T-helper 2 cell treated with Interferon-gamma antibody and Interleukin-4, amounts not matched to agents 100 ng/mL and 5 ng/mL, for 36 hours (primary cell): ENCODE measurements around the gene FIGN. TPM values are rescaled to one million over a fixed set of nuclear protein-coding genes. Genes with fewer than 3 reads are reported as not detected.

Source experiments
- intact Hi-C: fragments of 100-400 bp; cut with micrococcal nuclease; formaldehyde crosslinking; loops from one replicate; pipeline ENCODE4 v1.15.1; 2023
- total RNA-seq: library from RNA; stranded (reverse); gene quantifications from 2 replicates; pipeline ENCODE4 v1.2.3, GENCODE V29; 2022

The FIGN gene
- total RNA-seq, 1 donor from 2014 or later: not detected

DNA sequence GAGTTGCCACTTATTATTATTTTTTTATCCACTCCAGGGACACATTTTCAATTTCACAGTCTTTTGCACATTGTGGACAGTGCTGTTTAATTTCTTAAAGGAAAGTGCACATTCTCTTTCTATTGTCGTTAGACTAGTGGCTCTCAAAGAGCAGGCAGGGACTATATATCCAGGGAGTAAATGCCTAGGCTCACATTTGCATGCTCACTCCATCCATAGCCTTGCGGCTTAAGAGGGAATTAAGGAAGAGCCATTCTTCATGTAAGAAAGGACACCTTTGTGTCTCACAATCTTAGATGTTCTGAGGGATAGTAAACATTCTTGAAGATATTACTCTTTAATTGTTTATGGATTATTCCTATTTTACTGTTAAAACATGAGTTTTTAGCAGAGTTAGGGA, 70.8 kb downstream of the FIGN start:
- intact Hi-C loops: no loop called here

DNA sequence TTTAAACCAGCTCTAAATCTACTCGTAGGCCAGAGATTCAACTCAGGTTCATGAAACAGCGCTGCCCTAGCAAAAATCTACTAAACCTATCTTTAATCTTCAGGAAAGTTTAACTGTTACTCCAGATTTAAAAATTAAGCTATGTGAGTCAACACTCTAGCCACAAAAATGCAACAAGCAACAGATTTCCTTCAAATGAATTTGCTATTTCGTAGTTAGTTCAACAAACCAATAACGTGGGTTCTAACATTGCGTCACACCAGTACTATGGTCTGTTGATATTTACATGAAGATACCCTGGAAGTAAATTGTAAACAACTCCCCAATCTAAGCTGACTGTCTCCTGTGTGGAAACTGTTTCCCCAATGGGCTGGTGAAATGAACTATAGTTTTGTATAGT, 71.2 kb downstream of the FIGN start:
- intact Hi-C loops: no loop called here

DNA sequence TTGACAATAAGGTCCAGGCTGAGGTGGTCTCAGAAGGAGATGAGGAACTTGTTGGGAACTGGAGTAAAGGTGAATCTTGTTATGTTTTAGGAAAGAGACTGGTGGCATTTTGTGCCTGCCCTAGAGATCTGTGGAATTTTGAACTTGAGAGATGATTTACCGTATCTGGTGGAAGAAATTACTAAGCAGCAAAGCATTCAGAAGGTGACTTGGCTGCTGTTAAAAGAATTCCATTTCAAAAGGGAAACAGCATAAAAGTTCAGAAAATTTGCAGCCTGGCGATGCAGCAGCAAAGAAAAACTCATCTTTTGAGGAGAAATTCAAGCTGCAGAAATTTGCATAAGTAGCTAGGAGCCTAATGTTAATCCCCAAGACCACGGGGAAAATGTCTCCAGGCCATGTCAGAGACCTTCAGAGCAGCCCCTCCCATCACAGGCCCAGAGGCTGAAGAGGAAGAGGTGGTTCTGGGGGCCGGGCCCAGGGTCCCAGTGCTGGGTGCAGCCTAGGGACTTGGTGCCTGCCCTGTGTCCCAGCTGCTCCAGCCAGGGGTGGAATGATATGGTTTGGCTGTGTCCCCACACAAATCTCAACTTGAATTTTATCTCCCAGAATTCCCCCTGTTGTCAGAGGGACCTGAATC, 73.5 kb downstream of the FIGN start:
- intact Hi-C loops: no loop called here

DNA sequence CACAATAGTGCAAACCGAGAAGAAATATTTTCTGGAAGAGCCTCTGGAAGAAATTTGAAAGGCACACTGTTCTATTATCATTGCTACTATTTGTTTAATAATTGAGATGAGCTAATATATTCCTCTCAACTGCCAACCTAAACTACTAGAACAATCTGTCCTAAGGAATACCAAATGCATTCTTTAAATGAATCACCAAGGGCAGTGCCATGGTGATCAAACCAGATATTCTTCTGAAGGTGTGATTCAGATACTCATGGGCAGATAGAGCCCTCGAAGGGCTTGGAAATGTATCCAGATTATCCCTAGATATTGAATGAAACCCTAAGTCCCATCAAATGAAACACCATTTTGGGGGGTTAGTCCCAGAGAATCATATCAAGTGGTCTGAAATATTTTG, 76.6 kb downstream of the FIGN start:
- intact Hi-C loops: no loop called here

DNA sequence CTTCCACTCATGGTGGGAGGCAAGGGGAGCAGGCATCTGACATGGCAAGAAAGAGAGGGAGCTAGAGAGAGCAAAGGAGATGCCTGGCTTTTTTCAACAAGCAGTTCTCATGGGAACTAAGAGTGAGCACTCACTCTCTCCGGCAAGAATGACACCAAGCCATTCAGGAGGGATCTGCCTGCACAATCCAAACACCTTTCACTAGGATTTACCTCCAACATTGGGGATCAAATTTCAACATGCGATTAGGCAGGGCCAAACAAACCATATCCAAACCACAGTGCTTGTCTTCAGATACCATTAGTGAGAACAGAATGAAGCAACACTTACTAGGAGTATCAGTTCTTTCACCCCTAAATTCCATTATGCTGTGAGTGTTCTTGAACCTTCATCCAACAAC, 77.3 kb downstream of the FIGN start:
- intact Hi-C loops: no loop called here

DNA sequence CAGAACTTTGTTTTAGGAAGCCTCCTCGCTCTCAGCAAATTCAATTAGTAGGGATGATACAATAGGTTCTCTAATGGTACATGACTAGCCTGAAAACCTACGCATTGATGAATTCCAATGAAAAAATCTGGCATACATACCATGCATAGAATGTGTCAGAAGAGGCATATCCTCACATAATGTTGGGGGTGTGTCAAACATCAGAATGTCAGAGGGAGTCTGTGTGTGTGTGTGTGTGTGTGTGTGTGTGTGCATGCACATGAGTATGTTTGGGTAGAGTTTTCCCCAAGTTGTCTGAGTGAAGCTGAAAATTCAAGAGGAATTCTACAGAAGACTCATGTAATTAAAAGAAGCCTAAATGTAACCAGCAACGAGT, 78.5 kb downstream of the FIGN start:
- intact Hi-C loops: no loop called here

DNA sequence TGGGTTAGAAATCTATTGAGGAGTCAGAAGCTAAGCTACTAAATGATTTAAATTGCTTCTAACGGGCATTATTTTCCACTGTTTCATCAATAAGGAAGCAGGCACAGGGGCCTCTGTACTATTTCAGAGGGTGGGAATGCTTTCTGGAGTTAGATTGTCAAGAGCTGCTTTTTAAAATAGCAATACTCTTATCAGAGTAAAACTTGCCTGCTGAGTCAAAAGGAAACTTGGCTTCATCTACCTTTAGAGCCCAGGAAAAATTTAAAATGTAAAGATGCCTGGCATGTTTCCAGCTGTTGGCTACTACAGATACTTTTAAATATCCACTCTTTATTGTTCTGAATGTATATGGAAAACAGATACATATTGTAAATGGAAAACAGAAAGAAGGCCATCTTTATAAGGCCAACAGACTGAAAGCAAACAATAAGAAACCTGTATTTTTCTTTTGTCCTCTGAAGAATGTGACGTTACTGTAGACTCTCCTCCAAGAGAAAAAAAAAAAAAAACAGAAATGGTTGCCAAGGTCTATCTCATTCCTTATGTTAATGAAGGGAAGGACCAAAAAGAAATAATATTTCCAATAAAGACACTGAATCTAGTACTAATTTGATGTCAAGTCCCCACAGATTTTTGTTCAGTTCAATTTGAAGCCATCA, 79.1 kb downstream of the FIGN start:
- intact Hi-C loops: no loop called here

DNA sequence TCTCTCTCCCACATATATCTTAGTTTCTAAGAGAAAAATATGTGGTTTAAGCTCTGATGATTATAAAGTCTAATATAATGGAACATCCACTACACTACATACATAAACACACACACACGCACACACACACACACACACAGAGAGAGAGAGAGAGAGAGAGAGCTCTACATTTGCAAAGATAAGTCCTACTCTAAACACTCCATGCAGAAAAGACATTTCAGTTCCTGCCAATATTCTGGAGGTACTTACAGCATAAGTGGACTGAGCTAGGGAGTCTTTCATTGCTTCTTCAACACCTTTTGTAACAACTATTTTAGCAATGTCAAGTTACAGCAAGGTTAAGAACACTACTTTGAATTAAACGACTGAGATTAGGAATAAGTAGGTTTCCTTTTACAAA, 80.1 kb downstream of the FIGN start:
- intact Hi-C loops: no loop called here

DNA sequence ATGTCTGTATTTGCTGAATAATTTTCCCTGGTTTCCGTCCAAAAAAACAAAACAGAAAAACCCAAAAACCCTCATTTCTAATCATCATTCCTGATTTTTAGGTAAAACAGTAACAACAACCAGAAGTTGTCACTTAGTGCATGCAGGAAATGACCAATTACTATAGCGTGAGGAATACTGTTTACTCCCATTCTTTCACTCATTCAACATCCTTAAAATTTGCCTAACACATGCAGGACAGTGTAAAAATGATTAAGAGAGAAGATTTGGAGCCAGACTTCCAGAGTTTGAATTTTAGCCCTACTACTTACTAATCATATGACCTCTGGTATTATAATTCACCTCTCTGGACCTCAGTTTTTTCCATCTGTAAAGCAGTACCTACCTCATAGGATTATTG, 83.1 kb downstream of the FIGN start:
- intact Hi-C loops: no loop called here

DNA sequence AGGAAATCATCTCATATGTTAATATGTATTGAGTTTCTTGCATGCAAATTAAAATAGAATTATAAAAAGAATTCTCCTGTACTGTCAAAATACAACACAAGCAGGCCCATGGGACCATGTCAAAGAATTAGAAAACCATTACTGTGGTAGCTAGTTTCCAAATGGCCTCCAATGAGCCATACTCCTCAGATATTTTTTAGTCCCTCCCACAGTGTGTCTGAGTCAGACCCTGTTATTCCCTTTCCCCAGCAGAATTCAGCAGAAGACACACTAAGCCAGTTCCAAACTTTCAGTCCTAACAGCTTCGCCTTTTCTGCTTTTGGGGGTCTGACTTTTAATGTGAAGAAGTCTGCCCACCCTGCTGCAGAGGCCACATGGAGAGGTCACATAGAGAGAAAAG, 86.7 kb downstream of the FIGN start:
- intact Hi-C loops: no loop called here

DNA sequence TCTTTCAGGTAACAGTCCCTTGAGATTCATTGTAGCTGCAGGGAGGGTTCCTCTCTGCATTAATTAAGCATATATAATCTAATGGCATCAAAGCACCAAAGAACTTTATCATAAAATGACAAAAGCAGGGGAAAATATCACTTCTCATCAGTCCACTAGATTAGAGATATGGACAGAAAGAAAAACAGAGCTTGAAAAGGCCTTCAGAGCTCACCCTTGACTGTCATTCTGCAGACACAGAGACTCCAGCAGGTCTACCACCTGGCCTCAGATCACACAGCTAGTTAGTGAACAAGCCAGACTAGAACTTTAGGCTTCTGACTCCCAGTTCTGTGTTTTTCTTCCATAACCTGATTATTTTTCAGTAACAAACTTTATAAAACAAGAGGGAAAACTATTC, 88.5 kb downstream of the FIGN start:
- intact Hi-C loops: no loop called here

DNA sequence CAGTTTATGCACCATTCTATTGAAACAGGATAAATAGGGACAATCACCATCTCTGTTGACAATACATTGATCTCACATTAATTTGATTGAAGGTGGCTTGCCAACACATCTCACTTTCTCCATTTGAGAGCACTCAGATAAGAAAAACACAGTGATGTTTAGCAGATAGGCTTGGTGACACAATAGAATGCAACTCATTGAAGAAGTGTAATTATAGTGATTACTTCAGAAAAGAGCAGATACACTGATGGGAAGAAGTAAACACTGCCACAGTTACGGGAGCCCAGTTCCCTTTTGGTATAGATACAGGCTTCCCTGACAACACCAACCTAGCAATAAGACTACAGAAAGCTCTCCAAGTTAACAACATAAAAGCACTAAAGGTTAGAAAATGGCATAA, 89.1 kb downstream of the FIGN start:
- intact Hi-C loops: no loop called here

DNA sequence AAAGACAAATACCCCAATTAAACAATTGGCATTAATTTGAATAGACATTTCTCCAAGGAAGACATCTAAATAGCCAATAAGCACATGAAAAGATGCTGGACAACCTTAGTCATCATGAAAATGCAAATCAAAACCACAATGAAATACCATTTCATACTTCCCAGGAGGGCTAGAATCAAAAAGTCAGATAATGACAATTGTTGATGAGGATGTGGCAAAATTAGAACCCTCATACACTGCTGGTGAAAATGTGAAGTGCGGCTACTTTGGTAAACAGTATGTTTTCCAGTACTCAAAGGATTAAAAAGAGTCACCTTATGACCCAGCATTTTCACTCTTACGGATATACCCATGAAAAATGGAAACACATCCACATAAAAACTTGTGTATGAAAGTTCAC, 91.6 kb downstream of the FIGN start:
- intact Hi-C loops: no loop called here

DNA sequence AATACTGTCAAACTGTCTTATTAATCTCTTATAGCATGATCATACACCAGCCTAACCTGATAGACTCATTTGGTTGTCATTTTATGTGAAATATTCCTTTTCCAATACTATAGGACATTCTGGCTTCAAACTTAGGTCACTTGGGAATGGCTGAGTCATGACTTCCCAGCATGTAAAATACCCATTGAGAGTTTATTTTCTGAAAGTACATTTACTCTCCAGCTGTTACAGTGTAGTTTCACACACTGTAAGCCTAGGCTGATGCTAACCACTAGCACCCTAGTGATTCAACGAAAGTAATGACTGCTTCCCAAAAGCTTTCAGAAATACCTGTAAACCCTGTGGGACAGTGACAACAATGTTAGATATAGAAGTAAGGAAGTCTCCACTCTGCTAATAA, 93.8 kb downstream of the FIGN start:
- intact Hi-C loops: no loop called here

DNA sequence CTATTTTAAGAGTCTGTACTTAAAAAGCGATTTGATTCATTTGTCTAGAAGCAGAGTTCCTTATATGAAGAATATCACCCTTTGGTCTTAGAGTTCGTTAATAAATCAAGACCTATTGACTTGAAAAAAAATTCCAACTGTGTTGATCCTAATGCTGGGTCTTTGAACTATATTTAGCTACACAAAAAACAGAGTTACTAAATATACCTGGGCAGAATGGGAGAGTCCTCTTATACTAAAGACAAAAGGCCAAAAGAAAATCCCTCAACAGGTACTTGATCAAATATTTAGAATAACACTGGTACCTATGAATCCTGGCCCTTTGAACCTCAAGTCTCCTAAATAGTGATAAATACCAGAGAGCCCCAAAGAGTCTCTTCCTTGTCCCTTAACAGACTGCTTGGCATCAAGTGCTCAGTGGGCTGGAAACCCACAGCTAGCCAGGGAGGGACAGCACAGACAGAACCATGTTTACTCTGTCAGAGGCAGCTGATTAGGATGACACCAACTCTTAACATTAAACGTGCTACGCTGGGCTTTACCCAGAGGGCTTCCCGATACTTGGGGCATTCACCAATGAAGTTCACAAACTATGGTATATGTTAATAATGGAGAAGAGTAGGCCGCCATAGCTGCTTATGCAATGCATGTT, 95.1 kb downstream of the FIGN start:
- intact Hi-C loops: no loop called here

DNA sequence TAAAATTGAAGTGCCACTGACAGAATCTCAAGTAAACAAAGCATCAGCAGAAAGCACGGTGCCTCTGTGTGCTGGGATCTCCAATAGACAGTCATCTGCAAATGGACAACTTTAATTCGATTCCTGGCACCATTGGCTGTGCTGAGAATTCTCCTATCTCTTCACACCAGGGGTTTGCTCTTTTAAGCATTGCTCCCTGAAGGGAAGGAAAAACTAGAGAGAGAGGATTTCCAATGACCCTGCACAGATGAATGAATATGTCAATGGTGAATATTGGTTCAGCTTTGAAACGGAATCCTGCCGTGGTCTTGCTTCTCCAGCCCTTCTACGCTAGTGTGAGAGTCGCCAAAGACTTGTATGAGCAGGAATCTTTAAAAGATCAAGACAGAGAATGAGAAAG, 97.9 kb downstream of the FIGN start:
- intact Hi-C loops: no loop called here

DNA sequence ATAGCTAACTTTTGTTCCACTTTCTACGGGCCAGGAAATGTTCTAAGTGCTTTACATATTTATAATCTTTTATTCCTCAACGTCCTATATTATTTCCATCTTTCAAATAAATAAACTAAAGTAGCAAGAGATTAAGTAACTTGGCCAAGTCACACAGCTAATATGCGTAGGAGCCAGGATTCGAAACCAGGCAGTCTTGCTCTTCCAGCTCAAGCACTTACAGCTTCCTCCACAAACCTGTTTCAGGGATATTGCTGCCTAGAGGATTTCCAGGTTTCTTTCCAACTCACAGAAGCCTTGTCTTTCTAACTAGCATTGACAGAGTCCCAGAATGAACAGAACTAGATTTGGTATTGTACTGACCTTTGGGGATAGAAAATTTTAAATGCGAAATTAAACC, 102.5 kb downstream of the FIGN start:
- intact Hi-C loops: no loop called here

DNA sequence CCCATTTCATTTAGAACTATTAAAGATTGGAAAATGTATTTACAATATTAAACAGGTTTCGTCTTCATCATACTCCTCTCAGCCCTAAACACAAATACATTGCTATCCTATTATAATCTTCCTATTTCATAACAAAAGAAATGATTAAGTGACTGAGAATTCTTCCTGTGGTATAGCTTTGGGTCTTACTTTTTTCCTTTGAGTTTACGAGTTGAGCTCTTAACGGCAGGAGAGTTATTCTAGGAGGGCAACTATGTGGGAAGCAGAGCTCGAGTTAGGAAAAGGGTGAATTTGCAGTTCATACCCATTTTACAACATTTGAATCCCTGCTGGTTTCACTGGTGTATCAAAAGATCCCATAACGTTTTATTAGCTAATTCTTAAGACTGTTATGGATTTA, 105.0 kb downstream of the FIGN start:
- intact Hi-C loops: no loop called here

DNA sequence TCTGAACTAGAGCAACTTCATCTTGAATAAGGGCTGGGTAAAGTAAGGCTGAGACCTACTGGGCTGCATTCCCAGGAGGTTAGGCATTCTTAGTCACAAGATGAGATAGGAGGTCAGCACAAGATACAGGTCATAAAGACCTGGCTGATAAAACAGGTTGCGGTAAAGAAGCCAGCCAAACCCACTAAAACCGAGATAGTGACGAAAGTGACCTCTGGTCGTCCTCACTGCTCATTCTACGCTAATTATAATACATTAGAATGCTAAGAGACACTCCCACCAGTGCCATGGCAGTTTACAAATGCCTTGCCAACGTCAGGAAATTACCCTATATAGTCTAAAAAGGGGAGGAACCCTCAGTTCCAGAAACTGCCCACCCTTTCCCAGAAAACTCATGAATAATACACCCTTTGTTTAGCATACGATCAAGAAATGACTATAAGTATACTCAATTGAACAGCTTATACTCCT, 109.1 kb downstream of the FIGN start:
- intact Hi-C loops: no loop called here

DNA sequence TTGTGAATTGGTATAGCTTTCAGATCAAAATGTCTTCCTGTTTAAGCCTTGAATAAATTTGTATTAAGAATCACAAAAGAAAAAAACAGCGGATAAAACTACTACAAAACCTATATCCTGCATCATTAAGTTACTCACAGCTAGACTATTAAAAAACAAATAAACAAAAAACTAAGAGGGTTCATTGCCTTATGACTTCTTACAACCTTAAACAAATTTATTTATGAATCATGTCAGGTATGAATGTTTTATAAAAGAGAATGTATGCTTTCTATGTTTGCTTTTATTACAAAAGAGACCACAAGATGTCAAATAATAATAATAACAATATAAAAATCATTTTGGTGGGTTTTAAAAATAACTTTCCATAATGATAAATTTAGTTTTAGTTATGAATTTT, 109.6 kb downstream of the FIGN start:
- intact Hi-C loops: no loop called here

DNA sequence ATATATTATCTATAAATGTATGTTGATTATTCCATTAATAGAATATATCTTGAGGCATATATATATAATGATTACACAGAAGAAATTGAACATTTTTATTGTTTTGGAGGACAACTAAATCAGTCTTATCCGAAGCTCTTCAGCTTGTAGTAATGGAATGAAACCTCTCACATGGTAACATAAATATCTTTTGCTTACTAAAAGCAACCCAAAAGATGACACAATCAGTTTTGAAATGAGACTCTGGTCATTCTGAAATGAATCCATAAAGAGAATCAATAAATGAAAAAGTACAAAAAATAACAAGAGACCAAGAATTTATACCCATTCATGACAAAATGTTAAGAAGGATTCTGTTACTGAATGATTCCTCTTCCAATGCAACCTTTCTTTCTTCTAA, 110.2 kb downstream of the FIGN start:
- intact Hi-C loops: no loop called here

DNA sequence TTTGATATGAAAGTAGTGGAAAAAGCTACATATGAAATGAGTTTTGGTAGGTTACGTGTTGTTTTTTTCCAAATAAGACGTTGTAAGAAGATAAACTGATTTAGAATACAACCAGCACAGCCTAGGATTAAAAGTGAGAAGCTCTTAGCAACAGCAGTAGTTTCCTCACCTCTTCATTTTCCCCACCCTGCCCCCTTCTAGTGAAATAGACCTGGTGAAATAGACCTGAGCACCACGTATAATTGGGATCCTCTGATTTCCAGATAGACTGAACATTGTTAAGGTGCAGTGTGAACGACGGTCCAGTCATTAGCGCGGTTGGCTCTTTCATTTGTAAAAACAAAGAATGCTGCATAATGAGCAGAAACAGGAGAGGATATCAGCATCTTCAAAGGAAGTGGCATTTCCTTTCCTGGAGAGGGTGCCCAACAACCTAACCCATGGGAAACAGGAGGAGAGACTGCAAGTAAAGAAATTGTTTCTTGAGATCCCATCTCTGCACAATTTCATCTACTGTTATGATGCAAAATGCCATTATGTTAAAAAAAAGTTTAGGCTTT, 114.3 kb downstream of the FIGN start:
- intact Hi-C loops: no loop called here

DNA sequence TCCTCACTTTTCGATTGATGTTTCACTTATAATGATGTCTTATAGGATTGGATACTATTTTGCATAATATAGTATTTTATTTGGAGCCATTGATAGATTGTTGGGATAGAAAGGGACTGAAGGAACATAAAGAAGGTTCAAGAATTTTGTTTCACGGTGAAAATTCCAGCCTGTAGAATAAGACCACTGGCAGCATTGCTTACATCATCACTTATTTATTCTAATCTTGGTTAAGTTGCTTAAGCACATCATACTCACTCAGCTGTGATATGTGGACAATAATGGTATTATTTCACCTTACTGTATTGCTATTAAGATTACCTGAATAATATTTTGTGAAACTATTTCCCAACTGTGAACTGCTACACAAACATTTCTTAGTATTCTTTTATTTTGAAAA, 118.3 kb downstream of the FIGN start:
- intact Hi-C loops: no loop called here
